Sigmoid colon (tissue), 4 donors: ENCODE measurements around the gene PPP2R5A.

Experiments used
- EP300 ChIP-seq, 4 donors: sonication (generic); formaldehyde crosslinking; IDR thresholded peaks; one replicate each; pipeline ENCODE4 v1.6.1; 2017; ENCODE audit warnings: antibody characterized with exemption in 4 of 4
- POLR2A ChIP-seq, 2 donors: fragments of 450-650 bp; IDR thresholded peaks; one replicate each; pipeline ENCODE4 v1.6.1; 2016; ENCODE audit warnings: antibody characterized with exemption in 2 of 2, mild to moderate bottlenecking in 2 of 2, moderate library complexity in 2 of 2
- POLR2AphosphoS5 ChIP-seq, 4 donors: sonication (generic); formaldehyde crosslinking; IDR thresholded peaks; one replicate each; pipeline ENCODE4 v1.6.1; 2017; ENCODE audit warnings: antibody characterized with exemption in 4 of 4

DNA sequence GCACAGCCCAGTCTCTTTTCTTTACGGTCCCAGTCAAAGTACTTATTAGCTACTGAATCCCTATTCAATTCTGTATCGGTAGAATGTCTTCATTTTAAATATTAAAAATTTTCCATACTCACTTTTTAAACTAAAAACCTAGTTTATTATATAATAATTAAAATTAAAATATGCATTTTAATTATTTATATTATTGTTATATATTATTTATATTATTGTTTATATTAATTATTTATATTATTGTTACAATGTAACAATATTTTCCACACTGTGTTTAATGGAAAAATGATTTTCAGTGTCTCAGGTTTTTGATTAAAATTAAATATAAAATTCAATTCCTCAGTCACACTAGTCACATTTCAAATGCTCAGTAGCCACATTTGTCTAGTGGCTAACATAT, 18.2 kb upstream of the PPP2R5A start:
- TF ChIP-seq POLR2A (IDR thresholded peaks at IDR 0.05) (no peak), POLR2AphosphoS5 (IDR thresholded peaks at IDR 0.05) (no peak), EP300 (IDR thresholded peaks at IDR 0.05) (no peak)
